HUES6 (cell line): Measurements from ENCODE around the gene ETV3L.

Source experiments
- H3K27ac ChIP-seq: 2 replicates; pipeline ENCODE4 v1.7.0; 2013; ENCODE audit warnings: low read depth, mild to moderate bottlenecking, low read length, inconsistent platforms
- H3K27me3 ChIP-seq: 2 replicates; pipeline ENCODE4 v1.6.1; 2013; ENCODE audit warnings: low read length; ENCODE audit not compliant: control insufficient read depth, insufficient read depth
- H3K36me3 ChIP-seq: 2 replicates; pipeline ENCODE4 v1.6.1; 2013; ENCODE audit warnings: low read length; ENCODE audit not compliant: control insufficient read depth, insufficient read depth
- H3K4me1 ChIP-seq: 2 replicates; pipeline ENCODE4 v1.6.1; 2013; ENCODE audit warnings: low read length; ENCODE audit not compliant: control insufficient read depth, insufficient read depth
- H3K4me3 ChIP-seq: 2 replicates; pipeline ENCODE4 v1.5.1; 2013; ENCODE audit warnings: low read depth, low read length
- H3K9ac ChIP-seq: one replicate; pipeline ENCODE4 v1.6.1; 2013; ENCODE audit warnings: mild to moderate bottlenecking, low read length
- H3K9me3 ChIP-seq: 2 replicates; pipeline ENCODE4 v1.6.1; 2013; ENCODE audit warnings: low read depth, low read length; ENCODE audit not compliant: control insufficient read depth, insufficient read depth

The ETV3L gene

DNA sequence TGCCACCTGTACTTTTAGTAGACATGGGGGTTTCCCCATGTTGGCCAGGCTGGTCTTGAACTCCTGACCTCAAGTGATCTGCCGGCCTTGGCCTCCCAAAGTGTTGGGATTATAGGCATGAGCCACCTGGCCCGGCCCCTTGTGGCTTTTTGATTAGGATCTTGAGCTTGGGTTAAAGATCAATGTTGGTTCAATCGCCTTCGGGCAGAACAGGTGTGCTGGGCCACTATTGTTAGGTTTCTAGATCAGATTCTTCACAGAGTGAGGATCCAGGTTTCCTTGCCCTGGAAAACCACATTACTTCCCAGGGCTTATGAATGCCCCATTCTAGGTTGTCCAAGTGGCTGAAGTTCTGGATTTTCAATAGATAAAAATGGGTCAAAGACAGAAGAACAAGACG is 32.5 kb upstream of the ETV3L start:
- H3K4me3 ChIP-seq, result no peak overlapping the region
- peaks cover 5% of the 10 kb centered on the region; the same call in 1 of the 2 replicates for H3K4me1 ChIP-seq
- no peak overlapping the region for H3K27ac ChIP-seq
- no peak overlapping the region for H3K9ac ChIP-seq
- H3K36me3 ChIP-seq, result peaks cover 84% of the 10 kb centered on the region
- H3K27me3 ChIP-seq, result no peaks in the 10 kb centered on the region
- no peaks in the 10 kb centered on the region for H3K9me3 ChIP-seq

- Histone ChIP-seq H3K36me3 (peaks cover 92% of the 10 kb centered on the region), H3K9ac (no peak overlapping the region), H3K4me3 (no peak overlapping the region), H3K9me3 (no peaks in the 10 kb centered on the region), H3K27ac (no peak overlapping the region), H3K4me1 (no peaks in the 10 kb centered on the region), H3K27me3 (no peaks in the 10 kb centered on the region)
Measured at GRCh38 chr1:157131281-157131680, 31.7 kb upstream of the ETV3L start.

GRCh38 chr1:157124855-157125254 is 25.2 kb upstream of the ETV3L start:
- Histone ChIP-seq H3K9ac (no peak overlapping the region), H3K9me3 (no peaks in the 10 kb centered on the region), H3K4me1 (no peaks in the 10 kb centered on the region), H3K27ac (no peak overlapping the region), H3K4me3 (no peak overlapping the region), H3K27me3 (no peaks in the 10 kb centered on the region), H3K36me3 (peaks cover 68% of the 10 kb centered on the region)

DNA sequence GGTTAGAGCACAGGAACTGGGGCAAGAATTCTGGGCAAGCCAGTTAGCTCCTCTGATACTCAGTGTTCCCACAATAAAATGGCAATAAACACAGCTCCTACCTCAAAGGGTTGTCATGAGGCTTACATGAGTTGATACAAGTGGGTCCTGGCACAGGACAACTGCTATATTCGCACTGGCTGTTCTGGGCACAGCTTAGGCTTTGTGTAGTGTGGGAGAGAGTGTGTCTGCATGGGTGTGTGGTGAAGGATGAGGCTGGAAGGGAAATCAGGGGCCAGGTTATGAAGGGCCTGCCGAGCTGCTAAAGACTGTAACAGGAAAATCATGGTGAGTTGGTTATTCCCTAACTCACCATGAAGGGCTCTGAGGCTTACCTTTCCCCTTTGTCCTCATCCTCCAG is 19.8 kb upstream of the ETV3L start:
- no peak overlapping the region for H3K27ac ChIP-seq

DNA sequence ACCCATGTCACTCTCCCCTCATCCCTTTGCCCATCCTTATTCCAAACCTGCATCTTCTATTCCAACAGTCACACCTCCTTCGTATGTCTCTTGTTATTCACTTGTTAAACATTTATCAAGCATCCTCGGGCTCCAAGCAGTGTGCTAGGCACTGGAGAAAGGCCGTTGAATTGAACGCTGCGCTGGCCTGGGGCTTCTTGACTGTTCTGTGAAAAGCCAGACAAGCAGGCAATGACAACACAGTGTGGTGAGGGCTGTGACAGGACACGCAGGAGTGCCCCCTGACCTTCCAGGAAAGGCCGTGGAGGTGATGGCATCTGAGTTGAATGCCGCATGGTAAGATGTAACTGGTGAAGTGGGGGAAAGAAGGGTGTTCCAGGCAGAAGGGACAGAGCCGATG is 19.4 kb upstream of the ETV3L start:
- H3K9ac ChIP-seq, result no peak overlapping the region
- H3K4me3 ChIP-seq, result no peak overlapping the region
- peaks cover 30% of the 10 kb centered on the region for H3K4me1 ChIP-seq
- H3K27me3 ChIP-seq, result no peaks in the 10 kb centered on the region
- H3K27ac ChIP-seq, result no peak overlapping the region
- H3K9me3 ChIP-seq, result no peaks in the 10 kb centered on the region
- peaks cover 16% of the 10 kb centered on the region for H3K36me3 ChIP-seq

More for the DNA sequence above, 19.8 kb upstream of the ETV3L start:
- H3K36me3 ChIP-seq, result peaks cover 20% of the 10 kb centered on the region
- no peaks in the 10 kb centered on the region for H3K9me3 ChIP-seq
- no peak overlapping the region for H3K9ac ChIP-seq
- H3K4me1 ChIP-seq, result peaks cover 26% of the 10 kb centered on the region
- H3K27me3 ChIP-seq, result no peaks in the 10 kb centered on the region
- H3K4me3 ChIP-seq, result no peak overlapping the region

- Histone ChIP-seq H3K36me3 (0 out of 2 replicates have a peak, but pooled peaks cover 2% of the 10 kb centered on the region), H3K4me3 (no peak overlapping the region), H3K9me3 (no peaks in the 10 kb centered on the region), H3K27ac (no peak overlapping the region), H3K27me3 (peaks cover 5% of the 10 kb centered on the region; the same call in 1 of the 2 replicates), H3K4me1 (peaks cover 44% of the 10 kb centered on the region), H3K9ac (no peak overlapping the region)
Measured at GRCh38 chr1:157117527-157118057, 18.0 kb upstream of the ETV3L start.

- H3K27ac ChIP-seq, result no peak overlapping the region
- no peaks in the 10 kb centered on the region for H3K9me3 ChIP-seq
- peaks cover 13% of the 10 kb centered on the region; the same call in 1 of the 2 replicates for H3K27me3 ChIP-seq
- H3K9ac ChIP-seq, result no peak overlapping the region
- no peak overlapping the region for H3K4me3 ChIP-seq
- H3K4me1 ChIP-seq, result peaks cover 53% of the 10 kb centered on the region
- no peaks in the 10 kb centered on the region for H3K36me3 ChIP-seq
Measured at GRCh38 chr1:157116737-157117103, 17.1 kb upstream of the ETV3L start.

DNA sequence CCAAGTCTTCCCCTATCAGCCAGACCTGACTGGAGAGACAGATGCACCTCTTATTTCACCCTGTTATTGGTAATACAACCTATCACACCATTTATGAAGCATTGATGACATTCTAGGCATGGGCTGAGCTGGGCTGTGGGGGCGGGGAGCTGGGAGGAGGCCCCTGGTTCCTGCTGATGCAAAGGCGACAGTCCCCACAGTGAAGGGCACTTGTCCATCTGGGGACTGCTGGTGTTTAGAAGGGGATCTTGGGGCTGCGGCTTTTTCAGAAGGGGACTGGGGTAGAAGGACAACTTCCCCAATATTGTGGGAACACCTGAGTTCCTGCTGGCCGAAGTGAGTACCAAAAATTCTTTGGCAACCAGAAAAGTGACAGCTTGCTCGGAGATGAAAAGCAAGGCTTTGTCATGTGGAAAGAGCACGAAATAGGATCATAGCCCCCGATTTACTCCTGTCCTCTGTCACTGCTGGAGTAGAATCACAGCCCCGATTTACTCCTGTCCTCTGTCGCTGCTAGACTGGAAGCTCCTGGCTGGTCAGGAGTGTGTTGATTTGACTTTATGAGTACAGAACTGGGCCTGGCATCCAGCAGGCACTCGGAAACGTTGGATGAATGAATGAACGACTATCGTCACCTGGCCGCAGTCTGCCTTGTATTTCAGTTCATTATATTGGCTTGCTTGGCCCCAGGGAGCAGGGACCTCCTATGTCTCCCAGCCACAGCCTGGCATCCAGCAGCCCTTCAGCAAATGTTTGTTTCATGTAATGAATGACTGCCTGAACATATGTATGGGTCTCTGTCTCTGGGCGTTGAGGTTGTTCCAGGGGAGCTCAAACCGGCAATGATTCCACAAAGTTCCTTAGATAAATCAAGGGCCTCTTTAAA is 16.5 kb upstream of the ETV3L start:
- H3K9ac ChIP-seq, result no peak overlapping the region
- H3K4me3 ChIP-seq, result no peak overlapping the region
- H3K4me1 ChIP-seq, result peaks cover 59% of the 10 kb centered on the region
- H3K9me3 ChIP-seq, result no peaks in the 10 kb centered on the region
- H3K36me3 ChIP-seq, result no peaks in the 10 kb centered on the region
- H3K27ac ChIP-seq, result no peak overlapping the region
- H3K27me3 ChIP-seq, result peaks cover 13% of the 10 kb centered on the region; the same call in 1 of the 2 replicates

DNA sequence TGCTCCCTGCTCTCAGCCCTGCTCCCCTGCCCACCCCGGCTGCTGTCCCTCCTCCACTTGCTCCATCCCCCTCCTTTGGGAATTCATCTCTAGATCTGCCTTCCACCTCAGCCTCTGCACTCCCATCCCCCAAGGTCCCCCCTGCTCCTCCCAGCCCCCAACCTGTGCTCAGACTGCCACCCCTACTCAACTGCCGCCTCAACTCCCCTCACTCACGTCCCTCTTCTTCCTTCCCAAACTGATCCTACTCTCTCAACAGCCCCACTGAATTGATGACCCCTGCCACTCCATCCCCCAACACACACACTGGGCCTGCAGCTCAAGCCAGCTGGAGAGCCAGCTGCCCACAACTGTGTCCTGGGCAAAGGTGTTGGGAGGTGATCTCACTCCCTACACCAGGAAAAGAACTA is 15.8 kb upstream of the ETV3L start:
- Histone ChIP-seq H3K4me1 (peaks cover 65% of the 10 kb centered on the region), H3K9me3 (no peaks in the 10 kb centered on the region), H3K4me3 (no peak overlapping the region), H3K27ac (no peak overlapping the region), H3K9ac (no peak overlapping the region), H3K36me3 (no peaks in the 10 kb centered on the region), H3K27me3 (peaks cover 13% of the 10 kb centered on the region; the same call in 1 of the 2 replicates)

GRCh38 chr1:157114183-157115121 is 14.8 kb upstream of the ETV3L start:
- no peaks in the 10 kb centered on the region for H3K9me3 ChIP-seq
- H3K4me1 ChIP-seq, result peaks cover 65% of the 10 kb centered on the region
- no peak overlapping the region for H3K27ac ChIP-seq
- no peak overlapping the region for H3K4me3 ChIP-seq
- peaks cover 13% of the 10 kb centered on the region; the same call in 1 of the 2 replicates for H3K27me3 ChIP-seq
- H3K36me3 ChIP-seq, result no peaks in the 10 kb centered on the region
- H3K9ac ChIP-seq, result no peak overlapping the region
